ENCODE results near the gene SPZ1. TPM values are rescaled to one million over a fixed set of nuclear protein-coding genes. Genes with fewer than 3 reads are reported as not detected.

SPZ1 gene
- total and polyA plus RNA-seq, 12 donors: not detected

GRCh38 chr5:80282054-80282453 lies 37.7 kb upstream of the SPZ1 start:
- ATAC-seq (peak in 2 of 8 donors; percentile 53 to 73), DNase-seq (no peak)
- Histone ChIP-seq H3K9me3 (peaks cover 0 to 9% (median 0%) of the 10 kb centered on the region in 11 donors), H3K4me3 (no peak overlapping the region), H3K36me3 (no peaks in the 10 kb centered on the region), H3K4me1 (peaks cover 0 to 4% (median 0%) of the 10 kb centered on the region in 9 donors), H3K27ac (no peak overlapping the region), H3K27me3 (no peaks in the 10 kb centered on the region)
- TF ChIP-seq, protein P1, sequence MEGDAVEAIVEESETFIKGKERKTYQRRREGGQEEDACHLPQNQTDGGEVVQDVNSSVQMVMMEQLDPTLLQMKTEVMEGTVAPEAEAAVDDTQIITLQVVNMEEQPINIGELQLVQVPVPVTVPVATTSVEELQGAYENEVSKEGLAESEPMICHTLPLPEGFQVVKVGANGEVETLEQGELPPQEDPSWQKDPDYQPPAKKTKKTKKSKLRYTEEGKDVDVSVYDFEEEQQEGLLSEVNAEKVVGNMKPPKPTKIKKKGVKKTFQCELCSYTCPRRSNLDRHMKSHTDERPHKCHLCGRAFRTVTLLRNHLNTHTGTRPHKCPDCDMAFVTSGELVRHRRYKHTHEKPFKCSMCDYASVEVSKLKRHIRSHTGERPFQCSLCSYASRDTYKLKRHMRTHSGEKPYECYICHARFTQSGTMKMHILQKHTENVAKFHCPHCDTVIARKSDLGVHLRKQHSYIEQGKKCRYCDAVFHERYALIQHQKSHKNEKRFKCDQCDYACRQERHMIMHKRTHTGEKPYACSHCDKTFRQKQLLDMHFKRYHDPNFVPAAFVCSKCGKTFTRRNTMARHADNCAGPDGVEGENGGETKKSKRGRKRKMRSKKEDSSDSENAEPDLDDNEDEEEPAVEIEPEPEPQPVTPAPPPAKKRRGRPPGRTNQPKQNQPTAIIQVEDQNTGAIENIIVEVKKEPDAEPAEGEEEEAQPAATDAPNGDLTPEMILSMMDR (IDR thresholded peaks at IDR 0.05): no peak
- WGBS, 2 donors: 57 to 58% methylated on average over 3 of the region's 3 CpGs
- intact Hi-C loops (cut with DNase I): no loop called here

GRCh38 chr5:80283360-80283759 lies 36.4 kb upstream of the SPZ1 start:
- intact Hi-C loops (cut with DNase I): no loop called here
- Histone ChIP-seq H3K27me3 (no peaks in the 10 kb centered on the region), H3K4me3 (no peak overlapping the region), H3K4me1 (no peaks in the 10 kb centered on the region), H3K27ac (no peak overlapping the region), H3K36me3 (no peaks in the 10 kb centered on the region), H3K9me3 (peaks cover 0 to 9% (median 0%) of the 10 kb centered on the region in 11 donors)
- no peak for DNase-seq
- TF ChIP-seq, protein P1 (IDR thresholded peaks at IDR 0.05): no peak
- ATAC-seq: no peak
- WGBS, 2 donors: 60 to 85% methylated on average over 1 of the region's 1 CpG

DNA sequence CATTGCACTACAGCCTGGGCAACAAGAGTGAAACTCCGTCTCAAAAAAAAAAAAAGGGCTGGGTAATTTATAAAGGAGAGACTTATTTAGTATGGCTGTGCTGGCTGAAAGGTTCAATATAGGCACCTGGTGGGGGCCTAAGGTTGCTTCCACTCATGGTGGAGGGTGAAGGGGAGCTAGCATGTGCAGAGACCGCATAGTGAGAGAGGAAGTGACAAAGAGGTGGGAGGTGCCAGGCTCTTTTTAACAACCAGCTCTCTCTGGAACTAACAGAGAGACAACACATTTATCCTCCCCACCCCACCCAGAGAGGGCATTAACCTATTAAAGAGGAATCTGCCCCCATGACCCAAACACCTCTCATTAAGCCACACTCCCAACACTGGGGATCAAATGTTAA lies 35.1 kb upstream of the SPZ1 start:
- H3K9me3 ChIP-seq: peaks cover 0 to 9% (median 0%) of the 10 kb centered on the region in 11 donors
- intact Hi-C loops (cut with DNase I): no loop called here
- no peaks in the 10 kb centered on the region for H3K36me3 ChIP-seq
- H3K4me1 ChIP-seq: no peaks in the 10 kb centered on the region
- ATAC-seq (no peak), DNase-seq (no peak)
- no peak overlapping the region for H3K27ac ChIP-seq
- no peaks in the 10 kb centered on the region for H3K27me3 ChIP-seq
- WGBS, 2 donors: 63 to 76% methylated on average over 2 of the region's 2 CpGs
- H3K4me3 ChIP-seq: no peak overlapping the region
- TF ChIP-seq, protein P1 (IDR thresholded peaks at IDR 0.05): no peak

GRCh38 chr5:80288177-80288576 lies 31.6 kb upstream of the SPZ1 start:
- TF ChIP-seq, protein P1 (IDR thresholded peaks at IDR 0.05): no peak
- H3K27me3 ChIP-seq: no peaks in the 10 kb centered on the region
- peaks cover 0 to 9% (median 0%) of the 10 kb centered on the region in 11 donors for H3K9me3 ChIP-seq
- H3K27ac ChIP-seq: no peak overlapping the region
- no peaks in the 10 kb centered on the region for H3K36me3 ChIP-seq
- intact Hi-C loops (cut with DNase I): no loop called here
- H3K4me3 ChIP-seq: no peak overlapping the region
- no peak for DNase-seq
- 92% methylated on average over 2 of the region's 2 CpGs for WGBS, 2 donors
- ATAC-seq: no peak
- no peaks in the 10 kb centered on the region for H3K4me1 ChIP-seq
